IPS DF 4.7 (cell line): ENCODE data around the gene TAS1R2.

Experiments
- DNase-seq: peaks from one replicate; pipeline ENCODE4 v3.0.0-alpha.2; 2013; ENCODE audit warnings: low spot score; ENCODE audit errors: extremely low read depth

Gene TAS1R2

DNA sequence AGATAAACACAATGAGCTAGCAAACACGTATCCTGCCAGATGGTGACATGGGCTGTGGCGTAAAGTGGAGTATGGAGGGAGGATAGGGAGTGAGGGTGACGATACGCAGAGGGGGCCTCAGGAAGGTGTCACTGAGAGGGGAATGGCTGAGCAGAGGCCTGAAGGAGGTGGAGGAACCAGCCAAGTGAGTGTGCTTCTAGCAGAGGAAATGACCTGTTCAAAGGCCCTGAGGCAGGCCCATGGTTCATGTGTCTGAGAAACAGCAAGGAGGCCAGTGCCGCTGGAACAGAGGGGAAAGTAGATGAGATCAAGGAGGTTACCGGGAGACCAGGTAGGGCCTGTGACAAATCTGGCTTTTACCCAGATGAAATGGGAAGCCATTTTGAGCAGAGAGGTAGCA is 36.0 kb downstream of the TAS1R2 start:
- DNase-seq, result no peak

DNA sequence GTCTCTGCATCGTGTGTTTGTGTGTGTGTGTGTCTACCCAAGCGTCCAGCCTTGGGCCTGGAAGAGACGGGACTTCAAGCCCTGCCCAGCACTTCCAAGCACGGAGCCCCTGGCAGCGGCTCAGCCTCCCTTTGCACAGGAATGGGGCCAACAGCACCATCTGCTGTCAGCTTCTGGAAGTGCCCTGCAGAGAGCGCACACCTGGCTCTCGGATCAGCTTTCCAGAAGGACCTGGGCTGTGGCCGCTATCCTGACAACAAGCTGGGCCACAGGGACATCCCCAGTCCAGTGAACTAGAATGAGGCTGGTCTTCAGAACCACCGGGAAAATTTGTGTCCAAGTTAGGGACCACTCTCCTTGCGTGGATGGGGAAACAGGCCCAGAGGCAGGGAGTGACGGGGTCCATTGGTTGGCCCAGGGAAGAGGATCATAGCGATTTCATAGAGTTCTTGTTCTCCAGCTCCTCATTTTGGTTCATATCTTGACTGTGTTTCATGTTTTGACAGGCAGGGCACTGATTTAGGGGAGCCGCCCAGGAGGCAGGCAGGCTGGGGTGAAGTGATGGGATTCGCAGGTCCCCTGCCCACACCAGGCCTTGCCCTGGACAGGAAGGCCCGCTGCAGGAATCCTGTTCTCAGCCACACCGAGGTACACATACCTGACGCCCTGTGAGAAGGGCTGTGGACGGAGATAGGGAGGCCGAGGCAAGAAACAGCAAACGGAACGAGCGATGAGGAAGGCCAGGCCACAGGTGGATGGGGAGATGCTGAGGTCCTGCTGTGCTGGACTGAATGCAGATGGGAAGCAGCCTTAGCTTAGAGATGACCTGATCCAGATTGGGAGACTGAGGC is 38.4 kb downstream of the TAS1R2 start:
- DNase-seq, result peak; percentile 58

DNA sequence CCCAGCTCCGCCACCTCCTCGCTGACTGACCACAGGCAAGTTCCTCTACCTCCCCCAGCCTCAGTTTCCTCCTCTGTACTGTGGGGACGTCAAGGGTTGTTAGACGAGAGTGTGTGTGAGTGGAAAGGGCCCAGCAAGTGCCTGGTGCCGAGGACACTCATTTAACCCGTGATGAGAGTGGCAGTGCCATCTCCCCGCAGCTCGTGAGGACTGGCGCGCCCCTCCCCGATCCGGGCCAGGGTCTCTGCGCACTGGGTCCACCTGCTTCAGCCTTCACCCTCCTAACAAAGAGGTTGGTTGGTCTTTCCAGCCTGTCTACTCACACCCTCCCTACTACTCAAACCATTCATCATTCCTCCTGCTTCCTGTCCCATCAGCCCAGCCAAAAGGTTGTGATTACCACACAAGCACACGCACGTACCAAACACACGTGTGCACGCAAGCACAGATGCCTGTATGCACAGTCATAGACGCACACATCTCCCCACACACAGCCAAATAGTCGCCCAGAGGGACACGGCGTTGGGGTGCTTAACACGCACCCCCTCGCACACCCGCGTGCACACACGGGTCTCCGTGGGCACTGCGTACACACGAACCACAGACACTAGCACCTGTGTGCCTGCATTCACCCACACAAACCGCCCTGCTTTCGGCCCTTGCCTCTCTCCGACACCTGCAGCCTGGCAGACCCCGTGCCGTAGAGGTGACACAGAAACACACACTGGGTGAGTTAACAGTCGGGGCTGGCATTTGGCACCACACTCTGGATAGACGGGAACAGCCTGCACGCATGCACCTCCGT is 39.3 kb downstream of the TAS1R2 start:
- DNase-seq, result no peak

DNA sequence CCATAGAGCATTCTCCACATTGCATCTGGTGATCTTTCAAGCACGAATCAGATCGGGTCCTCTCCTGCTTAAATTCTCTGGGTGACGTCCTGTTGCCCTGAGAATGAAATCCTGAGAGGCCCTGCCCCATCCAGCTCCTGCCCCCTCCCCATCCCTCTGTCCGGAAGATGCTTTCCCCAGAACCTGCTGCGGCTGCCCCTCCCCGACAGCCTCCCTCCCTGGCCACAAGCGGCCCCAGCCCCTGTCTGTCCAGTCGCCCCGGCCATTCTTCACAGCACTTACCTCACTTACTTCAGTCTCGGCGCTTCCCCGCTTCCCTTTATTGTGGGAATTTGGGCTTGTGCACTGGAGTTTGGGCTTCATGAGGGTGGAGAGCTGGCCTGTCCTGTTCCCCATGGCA is 40.3 kb downstream of the TAS1R2 start:
- DNase-seq, result no peak

DNA sequence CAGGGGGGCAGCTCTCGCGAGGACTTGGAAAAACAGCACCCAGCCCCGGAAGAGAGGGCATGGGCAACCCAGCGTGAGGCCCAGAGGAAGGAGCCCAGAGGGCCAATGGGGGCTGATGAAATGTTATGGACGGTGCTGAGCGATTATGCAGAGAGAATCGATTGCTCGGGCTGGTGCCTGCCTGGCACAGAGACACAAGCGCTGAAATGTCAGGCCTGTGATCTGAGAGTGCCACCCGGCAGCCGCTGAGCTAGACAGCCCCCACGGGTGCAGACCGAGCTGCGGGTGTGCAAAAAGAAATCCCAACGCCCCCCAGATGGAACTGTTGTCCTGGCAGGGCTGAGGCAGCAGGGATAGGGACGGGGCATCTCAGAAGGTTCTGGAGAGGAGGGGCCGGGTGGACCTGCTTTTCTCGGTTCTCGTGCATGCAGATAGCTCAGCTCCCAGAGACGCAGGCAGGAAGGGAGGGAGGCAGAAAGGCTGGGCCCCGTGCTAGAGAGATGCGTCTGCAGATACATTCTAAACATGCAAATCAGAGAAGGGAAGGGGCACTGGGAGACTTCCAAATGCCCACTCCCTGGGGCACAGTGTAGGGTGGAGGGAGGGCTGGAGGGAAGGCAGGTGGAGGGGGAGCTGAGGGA is 41.5 kb downstream of the TAS1R2 start:
- no peak for DNase-seq

DNA sequence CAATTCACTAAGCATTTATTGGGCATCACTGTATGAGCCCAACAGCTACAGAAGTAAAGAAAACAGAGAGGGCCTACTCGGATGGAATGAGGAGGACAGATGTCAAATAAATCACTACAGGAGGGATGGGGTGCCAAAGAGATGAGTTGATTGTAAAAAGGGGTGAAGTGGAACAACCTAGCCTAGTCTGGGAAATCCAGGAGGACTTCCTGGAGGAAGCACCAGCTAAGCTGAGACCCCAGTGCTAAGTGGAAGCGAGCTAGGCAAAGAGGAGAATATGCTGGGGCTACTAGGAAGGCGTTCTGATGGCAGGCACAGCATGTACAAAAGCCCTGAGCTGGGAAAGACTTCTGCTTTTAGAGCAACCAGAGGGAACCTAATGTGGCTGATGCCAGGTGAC is 42.1 kb downstream of the TAS1R2 start:
- no peak for DNase-seq

DNA sequence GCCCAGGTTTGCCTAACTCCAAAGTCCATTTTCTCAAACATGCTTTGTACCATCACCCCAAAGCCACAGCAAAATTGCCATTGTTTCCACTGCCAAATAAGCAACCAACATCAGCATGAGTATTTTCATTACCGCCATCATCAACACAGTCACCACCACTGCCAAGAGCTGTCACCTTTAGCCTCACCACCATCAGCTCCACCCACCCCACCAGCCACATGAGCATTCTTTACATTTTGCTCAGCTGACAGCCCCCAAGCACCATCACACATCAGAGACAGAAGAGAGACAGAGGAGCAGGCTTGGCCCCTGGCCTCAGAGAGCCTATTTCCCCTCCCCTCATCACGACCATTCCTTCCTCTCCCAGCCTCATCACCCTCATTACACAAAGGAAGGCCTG is 42.7 kb downstream of the TAS1R2 start:
- no peak for DNase-seq

DNA sequence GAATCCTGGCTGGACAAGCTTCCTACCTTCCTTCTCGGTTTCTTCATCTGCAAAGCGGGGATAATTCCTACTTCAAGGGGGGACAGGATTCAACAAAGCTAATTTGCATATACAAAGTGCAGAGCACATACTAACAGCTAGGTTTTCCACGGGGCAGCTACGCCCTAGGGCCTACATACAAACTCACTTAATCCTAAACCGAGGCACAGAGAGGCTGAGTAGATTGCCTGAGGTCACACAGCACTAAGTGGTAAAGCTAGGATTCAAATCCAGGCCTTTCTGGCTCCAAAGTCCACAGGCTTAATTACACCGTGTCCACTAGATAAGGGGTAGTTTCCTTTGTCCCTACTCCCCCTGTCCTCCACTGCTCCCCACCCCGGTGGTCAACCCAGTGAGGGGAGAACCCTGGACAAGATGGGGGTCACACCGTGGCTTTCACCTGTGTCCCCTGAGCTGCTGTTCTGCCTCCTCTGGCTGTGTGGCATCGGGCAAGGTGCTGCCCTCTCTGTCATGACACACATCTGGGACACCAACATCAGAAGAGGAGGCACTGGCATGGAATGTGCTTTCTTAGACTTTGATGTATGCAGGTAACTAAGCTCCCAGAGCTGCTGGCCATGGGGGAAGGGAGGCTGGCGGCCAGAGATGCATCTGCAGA is 44.5 kb downstream of the TAS1R2 start:
- no peak for DNase-seq

DNA sequence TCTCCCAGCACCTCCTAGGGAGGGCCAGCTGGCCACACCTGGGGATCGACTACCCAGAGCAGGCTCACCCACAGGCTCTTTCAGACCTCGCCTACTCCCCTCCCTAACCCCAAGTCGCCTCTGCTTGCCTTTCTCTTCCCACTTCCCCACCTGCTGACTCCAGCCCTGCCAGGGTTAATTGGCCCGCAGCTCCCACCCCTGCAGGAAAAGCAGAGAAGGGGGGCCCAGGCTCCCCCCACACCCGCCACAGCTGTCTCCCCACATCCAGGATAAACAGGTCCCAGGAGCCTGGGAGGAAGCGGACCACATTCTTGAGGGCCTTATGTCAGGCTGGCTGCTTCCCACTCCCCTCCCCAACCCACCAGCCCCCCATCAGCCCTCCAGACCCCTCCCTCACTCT is 45.0 kb downstream of the TAS1R2 start:
- DNase-seq, result no peak

DNA sequence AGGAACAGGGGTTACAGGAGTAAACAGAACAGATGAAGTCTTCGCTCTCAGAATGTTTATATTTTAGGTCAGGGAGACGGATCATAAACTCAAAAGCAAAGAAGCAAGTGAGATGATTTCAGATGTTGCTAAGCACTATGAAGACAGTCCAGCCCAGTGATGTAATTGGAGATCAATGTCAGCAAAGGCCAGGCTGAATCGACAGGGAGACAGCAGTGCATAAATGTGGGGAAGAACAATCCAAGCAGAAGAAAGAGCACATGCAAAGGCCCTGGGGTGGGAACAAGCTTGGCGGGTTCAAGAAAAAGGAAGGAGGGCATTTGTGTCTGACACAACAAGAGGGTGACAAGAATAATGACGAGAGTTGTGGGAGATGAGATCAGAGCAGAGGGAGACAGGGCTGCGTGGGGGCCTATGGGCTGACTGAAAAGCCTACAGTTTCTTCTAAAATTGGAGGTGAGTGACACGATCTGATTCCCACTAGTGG is 47.0 kb downstream of the TAS1R2 start:
- DNase-seq, result no peak

DNA sequence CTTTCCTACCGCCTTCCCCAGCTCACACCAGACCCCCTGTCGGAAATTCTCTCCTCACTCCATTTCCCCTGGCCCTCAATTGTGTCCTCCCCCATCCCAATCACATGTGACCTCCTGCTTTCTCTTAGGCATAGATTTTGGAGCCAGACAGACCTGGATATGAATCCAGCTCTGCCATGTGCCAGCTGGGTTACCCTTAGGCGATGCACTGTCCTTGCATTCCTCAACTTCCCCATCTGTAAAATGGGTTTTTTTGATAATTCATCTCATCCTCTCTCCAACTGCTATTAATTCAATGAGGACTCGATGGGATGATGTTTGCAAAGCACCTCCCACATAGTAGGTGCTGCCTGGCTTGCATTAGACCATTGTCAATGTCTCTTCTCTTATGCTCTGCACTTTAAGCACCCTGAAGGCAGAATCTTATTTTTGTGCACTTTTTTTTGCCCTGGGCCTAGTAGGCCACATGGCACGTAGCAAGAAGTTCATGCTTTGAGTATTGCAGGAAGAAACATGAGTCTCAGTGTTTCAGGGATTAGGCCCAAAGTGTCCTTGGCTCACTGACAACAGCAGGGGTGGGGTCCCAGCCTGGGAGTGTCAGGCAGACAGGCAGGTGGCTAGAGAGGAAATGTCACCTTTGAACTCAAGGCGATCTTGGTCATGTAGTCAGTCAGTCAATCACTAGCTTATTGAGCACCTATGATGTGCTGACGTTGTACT is 47.6 kb downstream of the TAS1R2 start:
- no peak for DNase-seq

DNA sequence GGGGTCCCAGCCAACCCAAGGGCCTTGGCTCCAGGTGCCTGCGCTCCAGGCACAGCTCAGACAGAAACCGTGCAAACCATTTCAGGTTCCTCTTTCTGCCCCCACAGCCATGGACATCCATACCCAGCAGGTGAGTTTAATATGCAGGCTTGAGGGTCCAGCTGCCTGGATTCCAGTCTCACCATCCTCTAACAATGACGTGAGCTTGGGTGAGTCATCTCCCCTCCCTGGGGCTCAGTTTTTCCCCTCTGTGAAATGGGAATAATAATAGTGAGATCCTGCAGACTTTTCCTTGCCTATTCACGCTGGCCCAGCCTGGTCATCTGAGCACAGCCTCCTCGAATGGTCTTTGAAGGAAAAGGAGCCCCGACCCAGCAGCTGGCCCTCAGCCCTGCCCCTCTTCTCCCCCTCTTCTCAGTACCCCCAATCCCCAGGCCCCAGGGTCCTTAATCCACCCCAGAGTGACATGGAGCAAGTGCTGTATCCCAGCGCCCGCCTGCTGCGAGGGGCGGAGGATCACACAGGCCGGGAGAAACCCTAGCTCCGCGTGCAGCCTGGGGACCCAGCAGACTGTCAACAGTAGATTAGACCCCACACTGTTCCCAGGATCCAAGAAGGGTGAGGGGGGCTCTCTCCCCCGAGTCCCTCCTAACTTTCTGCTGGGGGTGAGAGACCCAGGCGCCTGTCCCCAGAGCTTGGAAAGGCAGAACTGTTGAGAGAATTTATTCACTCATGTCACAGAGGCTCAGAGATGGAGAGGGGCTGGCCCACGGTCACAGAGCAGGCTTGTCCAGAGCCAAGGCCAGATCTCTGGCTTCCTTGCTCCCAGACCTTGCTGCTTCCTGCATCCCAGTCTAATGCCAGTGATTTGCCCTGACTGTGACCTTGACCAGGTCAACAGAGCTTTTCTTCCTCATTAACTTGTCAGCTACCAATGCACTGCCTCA is 49.2 kb downstream of the TAS1R2 start:
- DNase-seq, result no peak

DNA sequence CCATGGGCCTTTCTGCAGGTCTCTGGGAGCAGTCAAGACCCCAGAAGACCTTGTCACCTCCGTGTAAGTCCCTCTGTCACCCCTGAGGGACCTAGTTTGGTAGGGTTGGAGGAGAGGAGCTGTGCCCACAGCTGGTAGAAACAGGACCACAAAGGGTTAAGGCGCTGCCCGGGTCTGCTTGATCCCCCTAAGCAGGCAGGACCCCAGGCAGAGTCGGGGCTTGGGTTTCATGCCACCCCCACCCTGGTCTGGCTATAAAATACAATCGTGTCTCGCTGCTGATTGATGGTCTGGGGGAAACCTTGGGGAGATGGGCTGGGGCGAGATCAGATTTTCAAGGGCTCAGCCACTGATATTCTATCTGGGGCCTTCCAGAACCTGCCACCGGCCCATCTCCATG is 50.9 kb downstream of the TAS1R2 start:
- DNase-seq, result no peak

DNA sequence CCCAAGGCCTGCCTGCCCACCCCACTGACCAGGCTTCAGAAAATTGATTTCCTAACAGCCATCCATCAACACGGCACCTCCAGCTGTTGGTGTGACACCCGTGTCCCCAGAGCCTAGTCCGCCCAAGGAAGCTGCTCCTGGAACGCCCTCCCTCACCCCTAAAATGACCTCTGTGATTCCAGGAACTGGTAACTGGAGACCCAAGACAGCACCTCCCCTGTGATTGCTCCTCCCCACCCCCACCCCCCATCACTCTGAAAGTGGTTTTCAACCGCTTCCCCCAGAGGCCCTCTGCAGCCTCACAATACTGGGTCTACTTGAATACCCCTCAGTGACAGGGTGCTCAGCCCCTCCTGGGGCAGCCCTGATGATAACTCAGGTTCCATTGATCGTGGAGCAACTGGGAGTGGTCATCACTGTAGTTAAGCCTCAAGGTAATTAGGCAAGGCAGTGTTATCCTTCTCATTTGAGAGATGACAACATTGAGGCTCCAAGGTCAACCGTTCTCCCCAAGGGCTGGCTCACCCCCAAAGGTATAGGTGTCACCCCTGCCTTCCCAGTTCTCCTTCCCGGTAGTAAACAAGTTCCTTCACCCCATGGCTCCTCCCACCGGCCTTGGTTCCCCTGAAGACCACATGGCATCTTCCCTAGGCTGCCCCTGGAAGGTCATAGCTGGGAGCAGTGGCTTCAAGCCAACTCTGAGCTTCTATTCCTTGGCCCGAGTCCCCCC is 52.0 kb downstream of the TAS1R2 start:
- no peak for DNase-seq

DNA sequence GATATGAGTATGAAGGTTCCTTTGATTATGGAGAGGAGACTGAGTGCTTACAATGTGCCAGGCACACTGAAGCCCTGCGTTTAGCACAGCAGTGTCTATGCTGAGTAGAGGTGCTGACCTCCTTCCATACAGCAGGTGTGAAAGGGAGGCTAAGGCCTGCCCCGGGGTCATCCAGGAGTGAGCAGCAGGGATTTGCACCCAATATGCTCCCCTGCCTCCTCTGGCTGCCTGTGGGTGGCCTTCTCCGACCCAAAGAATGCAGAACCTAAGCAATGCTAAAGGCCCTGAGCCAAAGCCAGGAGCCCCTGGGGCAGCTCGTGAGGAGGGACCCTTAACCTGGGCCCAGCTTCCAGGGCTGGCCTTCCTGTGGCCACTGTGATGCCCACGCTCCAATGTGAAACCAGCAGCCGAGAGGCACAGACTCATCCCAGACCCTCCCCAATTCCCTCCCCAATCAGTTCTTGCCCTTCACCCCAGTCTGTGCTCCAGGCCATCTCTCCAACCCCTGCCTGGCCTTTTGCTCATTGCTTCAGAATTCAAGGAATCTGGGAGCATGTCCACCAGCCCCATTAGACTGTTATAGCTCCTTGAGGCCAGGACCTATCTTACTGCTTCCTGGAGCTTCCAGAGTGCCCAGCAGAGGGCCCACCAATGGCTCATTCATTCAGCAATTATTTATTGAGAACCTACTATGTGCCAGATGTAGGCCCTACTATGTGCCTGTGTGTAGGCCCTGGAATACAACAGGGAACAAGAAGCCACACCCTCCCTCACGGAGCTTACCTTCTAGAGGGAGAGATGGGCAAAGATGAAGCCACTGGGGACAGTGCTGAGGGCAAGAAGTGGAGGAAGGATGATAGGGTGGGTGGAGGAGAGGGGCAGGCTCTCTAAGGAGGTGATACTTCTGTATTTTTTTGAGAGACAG is 53.3 kb downstream of the TAS1R2 start:
- DNase-seq, result no peak

DNA sequence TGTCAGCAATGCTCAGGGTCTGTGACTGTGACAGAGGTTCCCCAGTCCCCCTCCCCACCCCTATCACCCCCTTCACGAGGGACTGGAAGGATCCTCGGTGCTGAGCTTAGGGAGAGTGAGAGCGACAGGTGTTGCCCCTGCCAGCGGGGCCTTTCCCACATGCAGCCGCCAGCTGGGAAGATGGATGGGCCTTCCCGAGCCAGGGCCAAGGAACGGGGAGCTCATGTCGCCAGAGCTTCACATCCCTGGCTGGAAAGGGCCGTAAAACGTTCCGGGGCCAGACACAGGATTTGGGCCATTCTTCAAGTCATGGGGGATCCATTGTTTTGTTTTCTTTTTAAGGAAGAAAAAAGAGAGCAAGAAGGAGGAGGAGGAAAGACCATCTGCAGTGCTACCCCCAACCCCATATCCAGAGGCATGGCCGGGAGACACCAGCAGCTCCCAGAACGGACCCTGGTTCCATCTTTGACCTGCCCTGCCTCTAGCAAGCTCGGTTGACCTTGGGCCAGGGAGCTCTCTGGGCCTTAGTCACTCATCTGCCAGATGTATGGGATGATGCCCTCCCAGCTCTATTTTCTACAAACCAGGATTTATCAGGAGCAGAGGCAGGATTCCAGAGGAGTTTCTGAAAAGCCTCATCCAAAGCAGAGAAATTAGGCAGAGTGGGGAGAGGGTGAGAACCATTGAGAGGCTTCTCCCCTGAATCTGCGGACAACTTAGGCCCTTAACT is 54.1 kb downstream of the TAS1R2 start:
- DNase-seq, result no peak

DNA sequence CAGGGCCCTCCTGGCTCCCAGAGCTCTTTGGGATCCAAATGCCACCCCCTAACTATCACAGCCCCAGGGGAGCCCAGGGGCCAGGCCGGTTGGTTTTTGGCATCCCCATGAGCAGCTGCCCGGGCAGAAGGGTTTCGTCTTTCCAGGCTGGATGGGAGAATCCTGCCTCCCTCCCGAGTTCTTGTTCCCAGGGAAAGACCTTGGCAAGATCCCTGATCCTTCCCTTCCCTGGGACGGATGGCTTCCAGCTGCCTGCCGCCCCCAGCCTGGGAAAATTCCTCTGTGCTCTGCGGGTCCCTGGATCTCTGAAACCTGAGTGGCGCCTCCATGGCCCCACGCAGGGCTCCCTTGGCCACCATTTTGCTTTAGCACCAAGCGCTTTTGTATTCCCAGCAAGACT is 55.6 kb downstream of the TAS1R2 start:
- no peak for DNase-seq
